GM12878 (cell line): ENCODE results near the gene NIFK.

Experiments used
- RELA ChIP-seq: fragments of 450-650 bp; IDR thresholded peaks from 2 replicates; pipeline ENCODE4 v1.8.0; 2014; ENCODE audit warnings: borderline replicate concordance; ENCODE audit not compliant: partially characterized antibody
- YY1 ChIP-seq: IDR thresholded peaks from 2 replicates; pipeline ENCODE4 v1.6.1; 2011; ENCODE audit warnings: low read depth, mild to moderate bottlenecking, low read length
- ZZZ3 ChIP-seq: IDR thresholded peaks from 2 replicates; pipeline ENCODE4 v1.6.1; 2011; ENCODE audit warnings: low read depth; ENCODE audit not compliant: control insufficient read depth, insufficient read length

DNA sequence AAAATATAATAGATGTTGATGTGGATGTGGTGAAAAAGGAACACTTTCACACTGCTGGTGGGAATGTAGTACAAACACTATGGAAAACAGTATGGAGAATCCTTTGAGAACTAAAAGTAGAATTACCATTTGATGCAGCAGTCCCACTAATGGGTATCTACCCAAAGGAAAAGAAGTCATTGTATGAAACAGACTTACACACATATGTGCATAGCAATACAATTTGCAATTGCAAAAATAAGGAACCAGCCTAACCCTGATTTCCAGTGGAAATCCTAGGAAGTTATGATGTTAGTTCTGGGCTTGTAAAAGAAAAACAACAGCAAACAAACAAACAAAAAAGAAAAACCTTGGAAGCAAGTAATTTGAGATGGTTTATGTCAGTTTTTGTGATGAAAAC lies 58.8 kb downstream of the NIFK start:
- TF ChIP-seq RELA (no peak), YY1 (no peak), ZZZ3 (no peak)
